ENCODE data around the gene TTC1.
"Not testable (repeated sequence)": the region's sequence is repeated elsewhere in the genome, so short reads cannot be mapped to it uniquely, and the experiment has no call there.

The TTC1 gene, protein sequence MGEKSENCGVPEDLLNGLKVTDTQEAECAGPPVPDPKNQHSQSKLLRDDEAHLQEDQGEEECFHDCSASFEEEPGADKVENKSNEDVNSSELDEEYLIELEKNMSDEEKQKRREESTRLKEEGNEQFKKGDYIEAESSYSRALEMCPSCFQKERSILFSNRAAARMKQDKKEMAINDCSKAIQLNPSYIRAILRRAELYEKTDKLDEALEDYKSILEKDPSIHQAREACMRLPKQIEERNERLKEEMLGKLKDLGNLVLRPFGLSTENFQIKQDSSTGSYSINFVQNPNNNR

DNA sequence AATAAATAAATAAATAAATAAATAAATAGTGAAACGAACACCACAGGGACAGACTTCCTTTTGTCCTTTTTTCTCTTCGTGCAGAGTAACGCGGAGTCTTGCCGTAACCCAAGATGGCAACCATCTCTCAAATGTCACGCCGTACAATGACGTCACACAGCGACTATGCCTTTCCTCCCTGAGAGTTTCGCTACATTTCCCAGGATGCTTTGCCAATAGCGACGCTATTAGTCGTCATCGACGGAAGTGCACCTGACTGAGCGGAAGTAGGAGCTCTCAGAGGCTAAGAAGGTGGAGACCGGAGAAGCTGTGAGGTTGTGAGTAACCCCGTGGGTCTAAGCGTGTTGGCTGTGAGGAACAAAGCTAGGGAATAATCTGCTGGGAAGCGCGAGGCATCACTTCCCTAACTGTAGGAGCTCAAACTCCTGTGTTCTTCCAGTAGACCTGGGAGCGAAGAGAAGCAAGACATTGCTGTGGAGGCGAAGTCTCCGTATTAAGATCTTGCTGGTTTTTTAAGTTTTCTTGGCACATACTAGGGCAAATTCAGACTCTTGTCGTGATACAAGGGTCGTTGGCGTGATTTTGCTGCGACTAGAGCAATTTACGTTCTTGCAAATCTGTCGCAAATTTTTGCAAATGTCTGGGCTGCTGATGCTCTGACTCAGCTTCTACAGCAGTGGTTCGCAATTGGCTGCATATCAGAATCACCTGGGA lies at the start of gene TTC1:
TTC1 (plus strand) TSS at position 263 of the 714 bp plus-strand sequence. CDS start 1,390 bp downstream, outside the sequence.
- DNase-seq: peak; percentile 57 to 98

DNA sequence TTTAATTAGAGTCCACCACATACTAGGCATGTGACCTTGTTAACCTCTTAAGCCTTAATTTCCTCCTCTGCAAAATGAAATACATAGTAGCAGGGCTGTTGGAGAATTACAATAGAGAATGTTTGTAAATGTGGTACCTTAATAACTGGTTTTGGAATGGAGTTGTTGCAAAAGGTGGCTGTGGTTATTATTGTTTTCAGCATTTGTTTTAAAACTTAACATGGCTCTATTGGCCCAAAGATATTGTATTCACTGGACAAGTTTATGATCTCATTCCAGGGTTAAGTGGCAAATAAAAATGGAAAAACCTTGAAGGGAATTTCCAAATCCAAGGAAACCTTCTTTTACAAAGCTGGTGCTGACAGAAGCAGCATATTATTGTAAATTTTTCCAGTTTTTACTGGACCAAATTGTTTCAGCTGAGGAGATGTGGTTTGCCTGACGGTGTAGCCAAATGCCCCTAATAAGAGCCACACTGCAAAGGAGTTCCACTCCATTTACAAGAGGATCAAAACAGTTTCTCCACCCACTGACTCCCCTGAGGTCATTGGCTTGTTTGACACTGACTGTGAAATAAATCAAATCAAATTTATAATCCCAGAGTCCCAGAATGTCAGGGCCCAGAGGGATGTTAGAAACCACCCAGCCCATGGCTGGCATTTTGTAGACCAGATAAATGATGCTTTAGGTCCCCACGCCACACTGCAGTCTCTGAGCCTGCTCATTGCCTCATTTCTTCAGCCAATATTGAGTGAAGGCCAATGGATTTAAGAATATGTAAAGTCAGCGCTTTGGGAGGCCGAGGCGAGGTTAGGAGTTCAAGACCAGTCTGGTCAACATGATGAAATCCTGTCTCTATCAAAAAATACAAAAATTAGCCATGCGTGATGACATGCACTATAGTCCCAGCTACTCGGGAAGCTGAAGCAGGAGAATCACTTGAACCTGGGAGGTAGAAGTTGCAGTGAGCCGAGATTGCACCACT lies 47.5 kb upstream of the TTC1 start:
- no peak for DNase-seq

DNA sequence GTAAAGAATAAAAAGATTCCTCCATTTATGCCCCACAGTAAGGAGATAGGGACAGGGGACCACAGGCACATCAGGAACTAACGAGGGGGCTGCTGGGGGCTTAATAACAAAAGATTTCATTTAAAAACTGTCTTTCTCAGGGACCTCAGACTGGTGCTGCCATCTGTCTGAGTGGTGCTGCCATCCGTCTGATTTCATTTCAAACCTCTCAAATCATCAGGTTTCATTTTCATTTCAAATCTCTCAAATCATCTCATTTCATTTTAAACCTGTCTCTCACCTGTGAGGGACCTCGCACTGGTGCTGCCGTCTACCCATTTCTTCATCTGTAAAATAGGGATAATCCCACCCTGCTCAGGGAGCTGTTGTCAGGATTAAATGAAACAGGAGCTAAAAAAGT lies 46.7 kb upstream of the TTC1 start:
- DNase-seq: no peak

DNA sequence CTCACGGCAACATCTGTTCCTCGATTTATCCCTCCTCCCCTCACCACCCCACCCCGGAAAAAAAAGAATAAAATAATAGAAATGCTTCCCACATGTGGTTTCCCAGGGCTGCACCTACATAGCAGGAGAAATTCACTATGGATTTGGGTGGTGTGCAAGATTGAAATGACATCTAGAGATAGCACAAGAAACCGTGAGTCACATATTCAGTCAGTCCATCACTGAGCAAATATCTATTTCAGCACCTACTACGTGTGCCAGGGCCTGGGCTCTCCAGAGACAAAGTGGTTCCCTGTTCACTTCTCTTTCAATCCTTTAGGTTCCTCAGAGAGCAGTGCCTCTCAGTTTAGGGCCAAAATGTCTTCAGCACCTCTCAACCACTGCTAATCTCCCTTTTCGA lies 45.0 kb upstream of the TTC1 start:
- no peak for DNase-seq

DNA sequence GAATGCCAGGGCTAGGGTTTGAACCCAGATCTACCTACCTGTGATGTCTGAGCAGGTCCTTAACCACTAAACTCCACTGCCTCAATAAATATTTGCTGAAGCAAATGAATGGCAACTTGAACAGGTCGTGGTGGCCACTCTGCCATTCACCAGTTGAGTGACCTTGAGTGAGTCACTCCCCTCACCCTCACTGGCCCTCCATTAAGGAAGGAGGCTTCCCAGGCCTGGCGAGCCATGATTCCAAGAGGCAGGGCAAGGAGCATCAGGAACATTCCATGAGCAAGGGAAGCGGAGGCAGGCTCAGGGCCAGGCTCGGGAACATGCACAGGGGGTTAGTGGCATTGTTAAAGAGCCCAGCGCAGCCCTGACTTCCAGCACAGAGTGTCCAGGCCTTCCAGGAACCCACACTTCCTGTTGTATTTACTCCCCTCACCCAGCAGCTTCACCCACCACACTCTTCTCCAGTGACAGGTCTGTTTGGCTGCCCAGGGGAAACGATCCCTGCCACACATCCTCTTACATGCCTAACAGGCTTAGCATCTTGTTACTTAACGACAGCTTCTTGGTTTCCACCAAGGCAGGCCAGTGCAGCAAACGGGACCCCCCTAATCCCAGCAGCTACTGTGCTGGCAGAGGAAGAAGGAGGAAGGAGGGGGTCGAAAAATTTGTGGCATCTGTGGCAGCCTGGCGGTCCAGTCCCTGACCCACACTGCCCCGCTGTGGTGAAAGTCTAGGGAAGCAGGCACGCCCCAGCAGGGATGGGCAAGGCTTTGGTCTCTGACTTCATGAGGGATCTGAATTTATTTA lies 43.7 kb upstream of the TTC1 start:
- no peak for DNase-seq

DNA sequence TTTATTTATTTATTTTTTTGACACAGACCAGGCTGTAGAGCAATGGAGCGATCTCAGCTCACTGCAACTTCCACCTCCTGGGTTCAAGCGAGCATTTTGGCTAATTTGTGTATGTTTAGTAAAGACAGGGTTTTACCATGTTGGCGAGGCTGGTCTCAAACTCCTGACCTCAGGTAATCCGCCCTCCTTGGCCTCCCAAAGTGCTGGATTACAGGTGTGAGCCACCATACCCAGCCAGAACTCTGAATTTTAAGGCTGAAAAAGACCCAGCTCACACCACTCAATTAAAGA lies 43.2 kb upstream of the TTC1 start:
- DNase-seq: not testable (repeated sequence)

DNA sequence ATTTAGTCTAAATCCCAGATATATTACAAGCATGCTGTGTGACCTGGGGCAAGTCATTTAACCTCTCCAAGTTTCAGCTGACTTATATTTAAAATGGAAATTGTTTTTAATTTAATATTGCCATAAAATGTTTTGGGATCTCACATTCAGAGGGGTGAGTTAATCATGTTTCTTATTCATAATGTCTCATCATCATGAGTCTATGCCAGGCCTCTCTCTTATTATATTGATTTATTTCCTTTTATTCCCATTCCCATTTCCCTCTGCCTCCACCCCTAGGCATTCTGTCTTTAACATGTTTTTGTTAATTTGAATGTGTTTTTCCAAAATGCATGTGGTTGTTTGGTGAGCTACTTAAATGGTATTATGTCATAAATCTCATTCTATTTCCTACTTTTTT lies 39.0 kb upstream of the TTC1 start:
- DNase-seq: no peak

DNA sequence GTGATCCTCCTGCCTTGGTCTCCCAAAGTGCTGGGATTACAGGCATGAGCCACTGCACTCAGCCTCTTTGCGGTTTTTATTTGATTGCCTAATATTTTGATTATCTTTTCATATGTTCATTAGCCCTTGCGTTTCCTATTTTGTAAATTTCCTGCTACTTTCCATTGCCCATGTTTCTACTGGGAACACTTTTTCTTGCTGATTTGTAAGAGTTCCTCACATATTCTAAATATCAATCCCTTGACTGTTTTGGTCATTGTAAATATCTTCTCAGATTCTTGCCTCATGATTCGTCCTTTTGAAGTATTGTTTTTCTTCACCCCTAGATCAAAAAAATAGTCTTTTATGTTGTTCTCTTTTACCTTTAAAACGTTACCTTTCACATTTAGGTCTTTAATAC lies 37.9 kb upstream of the TTC1 start:
- DNase-seq: no peak

DNA sequence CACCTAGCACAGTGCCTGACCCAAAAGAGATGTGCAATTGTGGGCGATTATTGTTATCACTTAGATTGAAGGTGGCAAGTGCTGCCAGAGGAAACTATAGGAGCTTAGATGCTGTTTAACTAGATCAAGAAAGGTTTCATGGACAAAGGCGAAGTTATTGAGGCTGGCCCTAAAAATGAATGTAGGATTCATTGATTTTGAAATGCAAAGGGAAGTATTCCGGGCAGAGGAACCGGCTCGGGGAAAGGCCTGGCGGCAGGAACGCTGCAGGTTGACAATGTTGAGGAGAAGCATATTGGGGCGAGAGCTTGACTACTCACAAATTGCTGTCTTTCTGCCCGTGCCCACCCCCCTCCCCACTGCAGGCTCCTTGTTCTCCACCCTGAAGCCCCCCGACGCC lies 37.4 kb upstream of the TTC1 start:
- no peak for DNase-seq

DNA sequence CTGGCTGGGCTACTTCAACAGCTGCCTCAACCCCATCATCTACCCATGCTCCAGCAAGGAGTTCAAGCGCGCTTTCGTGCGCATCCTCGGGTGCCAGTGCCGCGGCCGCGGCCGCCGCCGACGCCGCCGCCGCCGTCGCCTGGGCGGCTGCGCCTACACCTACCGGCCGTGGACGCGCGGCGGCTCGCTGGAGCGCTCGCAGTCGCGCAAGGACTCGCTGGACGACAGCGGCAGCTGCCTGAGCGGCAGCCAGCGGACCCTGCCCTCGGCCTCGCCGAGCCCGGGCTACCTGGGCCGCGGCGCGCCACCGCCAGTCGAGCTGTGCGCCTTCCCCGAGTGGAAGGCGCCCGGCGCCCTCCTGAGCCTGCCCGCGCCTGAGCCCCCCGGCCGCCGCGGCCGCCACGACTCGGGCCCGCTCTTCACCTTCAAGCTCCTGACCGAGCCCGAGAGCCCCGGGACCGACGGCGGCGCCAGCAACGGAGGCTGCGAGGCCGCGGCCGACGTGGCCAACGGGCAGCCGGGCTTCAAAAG lies 36.9 kb upstream of the TTC1 start:
- DNase-seq: no peak

DNA sequence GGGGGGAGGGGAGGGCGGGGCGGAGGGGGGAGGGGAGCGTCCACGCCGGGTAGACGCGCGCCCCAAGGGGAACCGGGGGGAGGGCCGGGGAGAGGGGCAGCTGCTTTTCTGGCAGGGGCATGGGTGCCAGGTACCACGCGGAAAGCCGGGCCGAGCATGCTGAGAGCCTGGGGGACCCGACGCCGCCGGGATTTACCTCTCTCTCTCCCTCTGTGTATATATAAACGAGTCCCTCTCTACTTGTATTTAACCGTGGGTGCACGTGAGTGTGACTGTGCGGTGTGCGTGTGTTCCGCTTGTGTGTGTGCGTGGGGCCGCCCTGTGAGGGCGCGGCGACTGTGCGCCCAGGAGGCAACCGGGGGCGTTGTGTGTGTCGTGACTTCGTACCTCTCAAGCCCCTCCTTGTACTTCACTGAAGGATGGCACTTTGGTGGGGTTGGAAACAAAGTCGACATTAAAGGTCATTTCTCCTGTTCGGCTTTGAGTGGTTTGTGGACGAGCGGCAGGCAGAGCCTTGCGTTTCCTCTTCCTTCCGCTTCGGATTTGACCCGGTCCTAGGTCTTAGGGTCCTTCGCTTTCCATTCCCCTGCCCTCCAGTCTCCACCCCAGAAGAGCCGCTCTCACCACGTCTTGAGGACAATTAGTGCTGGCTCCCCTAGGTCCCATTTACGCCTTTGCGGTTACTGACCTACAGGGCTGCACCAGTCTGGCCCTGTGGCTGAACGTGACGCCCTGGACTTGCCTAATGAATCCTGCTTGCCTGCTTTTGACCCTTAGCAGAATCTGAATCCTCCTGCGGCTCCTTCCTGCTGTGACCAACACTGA lies 36.2 kb upstream of the TTC1 start:
- no peak for DNase-seq

DNA sequence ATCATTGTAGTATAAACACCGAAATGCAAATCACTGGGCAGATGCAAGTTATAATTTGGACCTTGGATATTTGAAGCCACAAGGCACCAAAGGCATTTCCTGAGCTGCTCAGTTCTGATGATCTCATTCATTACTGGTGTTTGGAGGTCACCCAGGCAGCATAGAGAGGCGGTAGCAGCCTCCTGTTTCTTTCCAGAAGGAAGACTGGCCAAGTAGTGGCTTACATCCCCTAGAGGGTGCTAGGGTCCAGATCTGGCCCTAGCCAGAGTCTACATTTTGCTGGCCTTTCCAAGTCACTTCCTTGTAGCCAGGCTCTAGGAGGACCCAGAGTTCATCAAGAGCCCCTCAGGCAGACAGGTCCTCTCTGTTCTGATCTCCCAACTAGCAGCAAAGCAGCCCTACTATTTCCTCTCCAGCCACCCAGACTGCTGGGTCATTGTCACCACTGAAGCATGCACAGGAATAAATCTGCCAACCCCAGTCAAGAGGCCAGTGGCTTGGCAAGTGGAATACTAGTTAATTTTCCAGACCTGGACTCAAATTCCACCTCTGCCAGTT lies 33.4 kb upstream of the TTC1 start:
- DNase-seq: no peak

DNA sequence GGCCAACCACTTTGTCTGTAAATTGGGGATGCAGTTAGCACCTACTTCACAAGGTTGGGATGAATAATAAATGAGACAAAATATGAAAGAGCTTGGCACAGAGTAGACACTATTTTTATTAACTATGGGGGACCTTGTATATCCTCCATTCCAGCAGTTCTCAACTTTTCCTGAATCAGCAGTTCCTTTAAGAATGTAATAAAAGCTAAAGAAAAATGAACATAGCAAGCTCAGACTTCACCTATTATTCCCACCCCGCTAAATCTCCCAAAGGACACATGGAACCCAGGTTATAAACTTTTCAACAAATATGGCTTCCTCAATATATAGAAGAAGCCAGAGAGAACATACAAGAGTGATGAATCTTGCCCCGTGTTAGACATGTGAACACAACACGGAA lies 32.0 kb upstream of the TTC1 start:
- no peak for DNase-seq

DNA sequence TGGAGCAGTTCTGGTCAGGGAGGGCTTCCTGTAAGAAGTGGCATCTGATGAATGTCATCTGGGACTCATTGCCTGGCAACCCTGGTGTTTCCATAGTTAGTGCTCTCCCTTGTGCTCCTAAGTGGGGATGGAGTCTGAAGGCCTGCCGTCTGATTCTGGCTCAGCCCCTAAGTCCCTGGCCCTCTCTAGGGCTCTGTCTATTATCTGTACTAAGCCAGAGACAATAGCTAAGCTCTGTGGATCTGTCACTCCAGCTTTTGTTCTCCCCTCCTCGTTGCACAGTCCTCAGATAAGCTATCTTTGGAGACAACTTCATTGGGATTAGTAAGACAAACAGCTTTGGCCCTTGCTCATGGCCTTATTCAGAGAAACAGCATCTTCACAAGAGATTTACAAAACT lies 30.6 kb upstream of the TTC1 start:
- DNase-seq: no peak

DNA sequence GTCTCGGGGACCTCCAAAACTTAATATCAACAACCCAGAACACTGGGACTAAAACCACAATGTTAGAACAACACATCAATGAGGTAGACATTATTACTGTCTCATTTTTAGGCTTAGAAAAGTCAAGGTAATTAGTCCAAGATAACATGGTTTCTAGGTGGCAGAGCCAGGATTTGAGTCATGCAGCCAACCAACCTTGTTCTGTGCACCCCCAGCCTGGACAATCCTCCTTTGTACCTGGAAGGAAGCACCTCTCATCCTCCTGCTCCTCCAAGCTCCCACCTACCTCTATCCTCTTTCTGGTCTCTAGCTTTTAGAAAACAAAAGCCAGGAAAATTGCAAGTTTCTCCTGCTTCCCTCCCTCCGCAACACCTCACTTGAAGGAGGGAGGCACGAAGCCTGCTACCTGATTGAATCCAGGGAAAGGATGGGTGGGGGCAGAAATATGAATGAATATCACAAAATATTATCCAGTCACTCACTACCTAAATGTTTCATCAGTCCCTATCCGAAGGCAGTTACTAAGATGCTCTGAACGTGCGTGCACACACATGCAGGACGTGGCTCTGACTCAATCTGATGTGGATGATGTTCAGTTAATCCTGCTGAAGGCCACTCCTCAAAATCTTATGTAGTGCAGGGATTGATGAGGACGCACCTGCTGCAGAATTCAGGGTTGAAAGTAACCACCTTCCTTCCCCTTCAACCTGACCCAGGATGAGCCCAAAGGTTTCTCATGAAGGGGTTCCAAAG lies 26.3 kb upstream of the TTC1 start:
- no peak for DNase-seq

DNA sequence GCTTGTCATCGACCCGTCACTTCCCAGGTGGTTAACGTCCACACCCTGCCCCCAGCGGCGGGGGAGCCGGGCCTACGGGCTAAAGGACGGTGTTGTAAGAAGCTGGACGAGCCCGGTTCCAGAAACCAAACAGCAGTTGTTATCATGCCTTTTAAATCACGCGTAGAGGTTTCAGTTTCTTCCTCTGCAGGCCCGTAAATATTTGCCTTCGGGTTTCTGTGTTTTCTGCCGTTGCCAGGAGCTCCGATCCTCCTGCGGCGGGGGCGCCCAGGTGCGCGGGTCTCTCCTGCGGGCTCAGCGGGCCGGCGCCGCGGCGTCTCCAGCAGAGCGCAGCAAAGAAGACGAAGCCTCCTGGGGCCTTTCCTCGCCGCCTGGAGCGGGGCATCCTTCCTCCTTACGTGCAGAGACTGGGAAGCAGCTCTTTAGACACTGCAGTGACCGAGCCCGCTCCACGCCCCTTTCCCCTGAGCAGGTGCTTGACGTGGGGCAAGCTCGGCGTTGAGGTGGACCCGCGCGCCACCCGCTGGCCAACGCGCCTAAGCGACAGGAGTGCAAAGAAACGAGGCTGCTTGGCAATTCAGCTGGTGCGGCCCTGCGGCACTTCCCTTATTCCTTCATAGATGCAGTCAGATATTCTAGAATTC lies 21.8 kb upstream of the TTC1 start:
- peak; percentile 13 to 51 for DNase-seq

DNA sequence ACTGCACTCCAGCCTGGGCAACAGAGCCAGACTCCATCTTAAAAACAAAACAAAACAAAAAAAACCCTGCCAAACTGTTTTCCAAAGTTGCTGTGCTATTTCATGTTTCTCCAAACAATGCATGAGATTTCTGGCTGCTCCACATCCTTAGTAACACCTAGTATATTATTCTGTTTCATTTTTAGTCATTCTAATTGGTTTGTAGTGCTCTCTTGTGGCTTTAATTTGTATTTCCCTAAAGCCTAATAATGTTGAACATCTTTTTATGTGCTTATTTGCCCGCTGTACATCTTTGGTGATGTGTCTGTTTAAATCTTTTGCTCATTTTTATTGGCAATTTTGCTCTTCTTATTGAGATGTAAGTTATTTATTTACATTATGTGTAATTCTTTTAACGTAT lies 18.4 kb upstream of the TTC1 start:
- no peak for DNase-seq

DNA sequence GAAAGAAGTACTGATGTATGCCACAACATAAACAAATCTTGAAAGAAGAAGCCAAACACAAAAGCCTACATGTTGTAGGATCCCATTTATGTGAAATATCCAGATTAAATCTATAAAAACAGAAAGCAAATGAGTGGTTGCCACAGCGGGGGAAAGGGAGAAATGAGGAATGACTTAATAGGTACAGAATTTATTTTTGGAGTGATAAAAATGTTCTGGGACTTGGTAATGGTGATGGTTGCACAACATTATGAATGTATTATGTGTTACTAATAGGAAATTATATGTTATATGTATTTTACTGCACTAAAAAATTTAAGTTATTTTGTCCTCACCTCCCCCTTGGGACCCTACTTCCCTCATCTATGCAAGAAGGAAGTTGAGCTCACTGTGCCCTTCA lies 16.4 kb upstream of the TTC1 start:
- no peak for DNase-seq

DNA sequence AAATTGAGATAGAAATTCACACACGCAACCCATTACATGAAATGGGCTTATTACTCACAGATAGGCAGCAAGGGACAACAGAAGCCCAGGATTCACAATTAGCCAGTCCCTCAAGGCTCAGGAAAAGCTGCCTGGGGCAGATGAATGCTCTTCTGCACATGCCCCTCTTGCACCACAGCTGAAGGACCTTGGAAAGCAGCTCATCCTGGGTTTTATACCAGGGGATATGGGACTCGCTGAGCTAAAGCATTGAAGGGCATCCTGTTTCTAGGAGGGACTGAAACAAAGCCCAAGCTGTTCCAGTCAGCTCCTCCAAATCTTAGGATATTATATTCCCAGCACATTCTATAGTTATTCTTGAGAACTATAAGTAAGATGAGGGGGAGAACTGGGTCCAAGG lies 15.7 kb upstream of the TTC1 start:
- no peak for DNase-seq

DNA sequence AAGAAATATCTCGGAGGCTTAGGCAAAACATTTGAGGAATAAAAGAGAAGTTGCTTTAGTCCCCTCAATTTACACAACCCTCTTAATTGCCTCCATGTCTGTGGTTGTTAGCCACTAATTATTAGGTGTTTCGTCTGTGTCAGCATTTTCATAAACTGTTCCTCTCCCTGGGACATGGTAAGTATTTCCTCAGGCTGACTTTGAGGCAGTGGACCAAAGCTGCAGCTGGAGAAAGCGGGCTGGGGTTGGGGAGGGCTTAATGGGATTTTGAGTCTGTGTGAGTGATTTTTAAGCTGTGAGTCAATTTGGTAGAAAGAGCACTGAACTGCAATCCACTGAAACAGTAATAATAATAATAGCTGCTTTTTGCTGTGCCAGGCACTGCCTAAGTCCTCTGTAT lies 13.0 kb upstream of the TTC1 start:
- no peak for DNase-seq
